Measurements from ENCODE around the gene RPS6KC1. TPM values are rescaled to one million over a fixed set of nuclear protein-coding genes. Genes with fewer than 3 reads are reported as not detected.

RPS6KC1 gene
- total RNA-seq, 1 donor from 2014 or later = 32.6 TPM

- no peaks in the 10 kb centered on the region for H4K20me1 ChIP-seq (ENCODE audit: low read depth)
- no peaks in the 10 kb centered on the region for H3K79me2 ChIP-seq (ENCODE audit: low read depth)
- H3K36me3 Mint-ChIP-seq = no peaks in the 10 kb centered on the region
- H3K27me3 Mint-ChIP-seq (ENCODE audit: insufficient read depth, low read depth) = no peaks in the 10 kb centered on the region
- H2AFZ ChIP-seq (replicated peaks) = no peak overlapping the region
- H3K36me3 ChIP-seq = no peaks in the 10 kb centered on the region
- H3K4me1 Mint-ChIP-seq = peaks cover 8% of the 10 kb centered on the region
- no peak for DNase-seq (ENCODE audit: low spot score)
- TF ChIP-seq EZH2 (IDR thresholded peaks at IDR 0.05) (no peak), EZH2phosphoT487 (IDR thresholded peaks at IDR 0.05) (no peak), CTCF (IDR thresholded peaks at IDR 0.05) (no peak)
- H3K9me3 ChIP-seq (ENCODE audit: low read depth) = no peaks in the 10 kb centered on the region
- no peak overlapping the region for H3K4me3 ChIP-seq
- no peak overlapping the region for H3K4me3 Mint-ChIP-seq
- H3K9ac ChIP-seq = no peak overlapping the region
- H3K27ac ChIP-seq = no peak overlapping the region
- H3K4me2 ChIP-seq = no peak overlapping the region
- no peaks in the 10 kb centered on the region for H3F3A ChIP-seq (ENCODE audit: low read depth)
- no peaks in the 10 kb centered on the region for H3K27me3 ChIP-seq
- peaks cover 7% of the 10 kb centered on the region for H3K4me1 ChIP-seq
- H3K9me3 Mint-ChIP-seq = no peaks in the 10 kb centered on the region
- no peak overlapping the region for H3K27ac Mint-ChIP-seq
Measured at GRCh38 chr1:213250041-213250440, 199.0 kb downstream of the RPS6KC1 start.

- Histone ChIP-seq H3K27ac (no peak overlapping the region), H3K9ac (no peak overlapping the region), H3K4me1 (peaks cover 6% of the 10 kb centered on the region), H3K9me3 (ENCODE audit: low read depth) (no peaks in the 10 kb centered on the region), H4K20me1 (ENCODE audit: low read depth) (no peaks in the 10 kb centered on the region), H2AFZ (replicated peaks) (no peak overlapping the region), H3K79me2 (ENCODE audit: low read depth) (no peaks in the 10 kb centered on the region), H3K27me3 (no peaks in the 10 kb centered on the region), H3K4me2 (no peak overlapping the region), H3F3A (ENCODE audit: low read depth) (no peaks in the 10 kb centered on the region), H3K4me3 (no peak overlapping the region), H3K36me3 (no peaks in the 10 kb centered on the region)
- Mint-ChIP-seq H3K36me3 (no peaks in the 10 kb centered on the region), H3K27me3 (ENCODE audit: insufficient read depth, low read depth) (no peaks in the 10 kb centered on the region), H3K27ac (no peak overlapping the region), H3K4me1 (peaks cover 8% of the 10 kb centered on the region), H3K9me3 (no peaks in the 10 kb centered on the region), H3K4me3 (no peak overlapping the region)
- TF ChIP-seq EZH2 (IDR thresholded peaks at IDR 0.05) (no peak), EZH2phosphoT487 (IDR thresholded peaks at IDR 0.05) (no peak), CTCF (IDR thresholded peaks at IDR 0.05) (no peak)
- DNase-seq (ENCODE audit: low spot score) = no peak
Measured at GRCh38 chr1:213250446-213250845, 199.4 kb downstream of the RPS6KC1 start.

- Mint-ChIP-seq H3K36me3 (no peaks in the 10 kb centered on the region), H3K4me1 (peaks cover 8% of the 10 kb centered on the region), H3K9me3 (no peaks in the 10 kb centered on the region), H3K27ac (no peak overlapping the region), H3K27me3 (ENCODE audit: insufficient read depth, low read depth) (no peaks in the 10 kb centered on the region), H3K4me3 (no peak overlapping the region)
- Histone ChIP-seq H3K79me2 (ENCODE audit: low read depth) (no peaks in the 10 kb centered on the region), H3K4me1 (no peaks in the 10 kb centered on the region), H3K4me3 (no peak overlapping the region), H4K20me1 (ENCODE audit: low read depth) (no peaks in the 10 kb centered on the region), H3K4me2 (no peak overlapping the region), H3K27ac (no peak overlapping the region), H2AFZ (replicated peaks) (no peak overlapping the region), H3K36me3 (no peaks in the 10 kb centered on the region), H3K9me3 (ENCODE audit: low read depth) (no peaks in the 10 kb centered on the region), H3K9ac (no peak overlapping the region), H3K27me3 (no peaks in the 10 kb centered on the region), H3F3A (ENCODE audit: low read depth) (no peaks in the 10 kb centered on the region)
- DNase-seq (ENCODE audit: low spot score) = no peak
- no peak for TF ChIP-seq CTCF (IDR thresholded peaks at IDR 0.05)
Measured at GRCh38 chr1:213251972-213252371, 200.9 kb downstream of the RPS6KC1 start.
